Measurements from ENCODE around the gene RTL10. TPM values are rescaled to one million over a fixed set of nuclear protein-coding genes. Genes with fewer than 3 reads are reported as not detected.
"Not testable (repeated sequence)": the region's sequence is repeated elsewhere in the genome, so short reads cannot be mapped to it uniquely, and the experiment has no call there.

The RTL10 gene
- total RNA-seq, 1 donor from 2014 or later = 8.4 TPM

GRCh38 chr22:19889951-19890350 lies 35.3 kb upstream of the RTL10 start:
- no peak for DNase-seq (ENCODE audit: low spot score)

DNA sequence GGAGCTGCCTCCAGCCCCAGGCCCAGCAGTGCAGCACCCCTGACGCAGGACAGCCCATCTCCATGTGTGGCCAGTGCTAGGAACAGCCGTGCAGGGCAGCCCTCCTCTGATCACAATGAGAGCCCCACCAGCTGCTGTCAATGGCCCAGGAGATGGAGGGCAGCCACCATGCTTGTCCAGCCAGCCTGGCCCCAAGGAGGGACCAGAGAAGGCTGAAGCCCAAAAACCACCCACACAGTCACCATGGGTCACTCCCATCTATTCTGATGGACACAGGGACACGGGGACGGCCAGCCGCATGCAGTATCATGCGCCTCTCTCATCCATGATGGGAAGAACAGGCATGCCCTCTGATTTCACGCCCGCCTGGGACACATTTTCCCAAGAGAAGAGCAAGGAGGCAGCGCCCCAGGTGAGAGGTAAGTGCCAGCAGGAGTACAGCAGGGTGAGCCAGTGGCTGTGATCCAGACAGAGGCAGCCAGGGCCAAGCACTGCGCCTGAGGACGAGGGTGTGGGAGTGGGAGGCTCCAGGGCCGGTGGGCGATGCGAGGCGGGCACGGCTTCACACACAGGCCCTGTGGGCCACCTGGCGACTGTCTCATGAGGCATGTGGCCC lies 33.6 kb upstream of the RTL10 start:
- no peak for DNase-seq (ENCODE audit: low spot score)

DNA sequence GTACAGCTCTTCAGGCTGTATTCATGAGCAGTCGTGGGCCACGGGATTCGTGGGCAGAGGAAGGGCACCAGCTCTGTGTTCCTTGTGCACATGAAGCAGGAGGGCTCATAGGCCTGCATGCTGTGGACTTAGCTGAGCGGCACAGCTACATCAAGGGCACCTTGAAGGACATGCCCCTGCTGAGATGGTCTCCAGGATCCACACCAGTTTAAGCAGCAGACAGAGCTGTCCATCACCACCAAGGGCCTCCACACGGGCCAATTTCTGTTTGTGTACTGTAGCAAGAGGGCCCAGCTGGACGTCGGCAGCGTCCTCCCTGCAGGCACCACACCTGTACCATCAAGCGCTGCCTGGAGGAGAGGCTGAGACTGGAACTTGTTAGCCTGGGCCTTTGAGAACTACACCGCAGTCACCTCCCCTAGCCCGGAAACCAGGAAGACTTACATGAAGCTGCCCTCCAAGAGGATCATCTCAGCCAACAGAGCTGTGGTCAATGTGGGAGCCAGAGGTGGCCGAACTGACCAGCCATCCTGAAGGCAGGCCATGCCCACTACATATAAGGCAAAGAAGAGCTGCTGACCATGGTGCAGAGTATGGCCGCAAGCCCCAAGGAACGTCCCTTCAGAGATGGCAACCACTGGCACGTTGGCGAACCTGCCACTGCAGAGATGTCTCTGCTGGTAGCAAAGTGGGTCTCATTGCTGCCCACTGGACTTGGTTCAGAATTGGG lies 32.7 kb upstream of the RTL10 start:
- no peak for DNase-seq (ENCODE audit: low spot score)

DNA sequence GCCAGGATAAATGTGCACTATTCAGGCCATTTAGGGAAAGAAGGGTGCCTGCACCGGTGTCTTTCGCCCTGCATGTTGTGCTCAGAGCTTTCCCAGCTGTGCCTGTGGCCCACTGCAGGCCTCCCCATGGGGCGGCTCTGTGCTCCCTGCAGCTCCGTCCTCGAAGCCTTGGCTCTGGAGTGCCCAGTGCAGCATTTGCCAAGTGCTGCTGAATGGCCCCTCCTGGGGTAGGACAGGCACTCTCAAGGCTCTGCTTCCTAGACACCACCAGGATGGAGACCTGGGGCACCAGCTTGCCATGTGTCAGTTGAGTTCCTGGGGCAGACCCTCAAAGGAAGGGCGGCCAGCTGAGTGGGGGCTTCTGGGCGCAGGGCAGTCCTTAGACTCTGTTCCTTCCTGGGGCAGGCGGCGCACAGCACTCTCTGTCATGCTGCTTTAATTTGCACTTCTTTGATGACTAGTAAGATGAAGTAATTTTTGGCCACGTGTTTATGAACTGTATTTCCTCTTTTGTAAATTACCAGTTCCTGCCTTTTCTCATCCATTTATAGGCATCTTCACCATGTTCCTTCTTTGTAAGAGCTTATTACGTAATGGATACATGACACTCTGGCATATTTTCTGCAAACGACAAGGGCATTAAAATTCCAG lies 32.1 kb upstream of the RTL10 start:
- no peak for DNase-seq (ENCODE audit: low spot score)

DNA sequence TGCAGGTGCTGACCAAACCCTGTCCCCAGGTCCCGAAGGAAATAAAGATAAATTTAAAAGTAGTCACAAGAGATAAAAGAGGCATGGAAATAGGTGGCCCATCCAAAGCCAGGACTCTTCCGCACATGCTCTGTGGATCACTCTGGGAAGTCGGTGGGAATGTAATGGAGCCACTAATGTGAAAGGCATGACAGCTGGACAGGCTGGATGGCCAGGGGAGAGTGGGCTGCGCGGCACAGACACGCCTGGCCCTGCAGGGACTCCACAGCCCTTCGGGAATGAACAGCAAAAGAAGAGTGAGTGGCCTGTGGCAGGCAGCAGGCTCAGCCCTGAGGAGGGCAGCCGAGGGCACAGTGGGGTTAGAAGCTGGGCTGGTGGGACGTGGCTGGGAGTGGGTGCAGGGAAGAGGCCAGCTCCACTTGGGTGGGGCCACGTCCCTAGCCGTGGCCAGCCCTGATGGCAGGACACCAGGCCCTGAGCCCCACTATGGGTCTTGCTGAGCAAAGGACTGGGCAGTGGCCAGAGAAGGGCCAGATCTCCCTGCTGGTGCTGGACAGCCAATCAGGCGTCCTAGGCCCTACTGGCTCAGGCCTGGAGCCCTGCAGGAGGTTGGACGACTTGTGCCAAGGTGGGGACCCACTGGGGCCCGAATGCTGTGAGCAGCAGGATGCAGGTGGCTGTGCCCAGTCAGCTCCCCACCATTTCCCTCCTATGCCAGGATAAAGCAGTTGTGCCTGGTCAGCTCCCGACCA lies 31.3 kb upstream of the RTL10 start:
- DNase-seq (ENCODE audit: low spot score) = no peak

- DNase-seq (ENCODE audit: low spot score) = no peak
Observed at GRCh38 chr22:19884954-19885751, 30.5 kb upstream of the RTL10 start.

DNA sequence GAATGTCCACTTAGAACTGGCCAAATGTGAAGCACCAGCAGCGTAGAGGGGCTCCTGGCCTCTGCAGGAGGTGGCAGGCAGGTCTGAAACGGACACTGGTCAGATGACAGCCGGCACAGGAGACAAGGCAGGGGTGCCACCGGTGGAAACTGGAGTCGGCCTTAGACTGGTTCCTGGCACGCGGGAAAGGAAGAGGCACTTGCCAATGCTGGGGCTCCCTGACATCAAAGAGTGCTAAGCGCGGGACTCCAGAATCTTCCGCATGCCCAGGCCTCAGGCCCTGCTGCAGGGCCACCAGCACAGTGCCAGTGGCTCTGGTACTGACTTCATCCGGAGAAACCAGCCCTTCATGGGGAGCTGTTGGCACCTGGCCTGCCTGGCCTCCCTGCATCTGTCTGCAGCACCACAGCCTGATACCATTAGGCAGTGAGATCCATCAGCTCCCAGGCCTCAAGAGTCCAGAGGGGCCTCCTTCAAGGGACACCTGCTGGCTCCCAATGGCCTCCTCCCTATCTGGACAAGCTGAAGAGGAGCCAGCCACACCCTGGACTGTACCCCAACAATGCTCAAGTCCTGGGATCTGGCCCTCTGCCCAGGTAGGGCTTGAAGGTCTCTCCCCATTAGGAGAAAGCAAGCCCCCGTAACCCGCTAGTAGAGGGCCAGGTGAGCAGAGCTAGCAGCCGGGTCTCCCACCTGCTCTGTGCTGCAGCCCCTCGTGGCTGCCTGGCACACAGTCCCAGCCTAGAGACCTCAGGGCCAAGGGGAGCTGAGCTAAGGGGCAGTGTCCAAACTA lies 29.7 kb upstream of the RTL10 start:
- DNase-seq (ENCODE audit: low spot score) = no peak

DNA sequence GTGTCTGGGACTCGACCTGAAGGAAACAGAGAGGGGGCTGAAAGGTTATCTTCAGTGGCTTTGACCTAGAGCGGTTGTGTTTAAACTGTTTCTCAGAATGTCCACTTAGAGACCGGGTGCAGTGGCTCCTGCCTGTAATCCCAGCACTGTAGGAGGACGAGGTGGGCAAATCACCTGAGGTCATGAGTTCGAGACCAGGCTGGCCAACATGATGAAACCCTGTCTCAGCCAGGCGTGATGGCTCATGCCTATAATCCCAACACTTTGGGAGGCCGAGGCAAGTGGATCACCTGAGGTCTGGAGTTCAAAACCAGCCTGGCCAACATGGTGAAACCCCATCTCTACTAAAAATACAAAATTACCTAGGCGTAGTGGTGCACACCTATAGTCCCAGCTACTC lies 28.8 kb upstream of the RTL10 start:
- not testable (repeated sequence) for DNase-seq (ENCODE audit: low spot score)

GRCh38 chr22:19882446-19883381 lies 28.0 kb upstream of the RTL10 start:
- peak; percentile 85 for DNase-seq (ENCODE audit: low spot score)

- DNase-seq (ENCODE audit: low spot score) = peak; percentile 85
Observed at GRCh38 chr22:19880786-19881569, 26.3 kb upstream of the RTL10 start.

DNA sequence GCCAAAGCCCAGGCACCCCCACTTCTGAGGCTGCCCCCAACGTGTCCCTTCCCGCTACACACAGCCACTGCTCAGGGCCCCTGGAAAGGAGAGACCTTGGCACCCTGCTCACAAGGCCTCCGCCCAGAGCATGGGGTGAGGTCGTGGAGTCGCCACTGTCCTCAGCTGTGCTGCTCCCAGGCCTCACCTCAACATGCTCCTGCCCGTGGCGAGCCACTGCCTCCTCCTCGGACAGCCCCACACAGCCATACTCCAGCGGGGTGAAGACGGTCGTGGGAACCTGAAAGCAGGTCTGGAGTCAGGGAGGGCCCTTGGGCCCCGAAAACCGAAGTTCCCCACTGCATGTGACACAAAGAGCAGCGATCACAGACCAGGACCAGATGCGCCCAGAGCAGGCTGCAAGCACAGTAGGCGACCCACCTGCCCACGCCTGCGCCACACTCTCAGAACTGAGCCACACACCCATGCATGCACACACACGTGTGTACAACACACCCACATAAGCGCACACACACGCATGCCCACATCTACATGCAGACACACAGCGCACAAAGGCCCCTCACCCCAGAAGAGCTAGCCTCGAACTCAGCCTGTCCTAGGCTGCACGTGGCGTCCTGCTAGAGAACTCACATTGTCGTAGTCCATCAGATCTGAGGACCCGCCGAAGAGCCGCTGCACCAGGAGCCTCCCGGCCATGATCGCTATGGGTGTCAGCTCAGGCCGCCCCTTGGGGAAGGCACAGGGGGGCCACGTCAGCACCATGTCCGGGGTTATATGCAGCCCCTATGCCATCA lies 25.5 kb upstream of the RTL10 start:
- DNase-seq (ENCODE audit: low spot score) = peak; percentile 84

DNA sequence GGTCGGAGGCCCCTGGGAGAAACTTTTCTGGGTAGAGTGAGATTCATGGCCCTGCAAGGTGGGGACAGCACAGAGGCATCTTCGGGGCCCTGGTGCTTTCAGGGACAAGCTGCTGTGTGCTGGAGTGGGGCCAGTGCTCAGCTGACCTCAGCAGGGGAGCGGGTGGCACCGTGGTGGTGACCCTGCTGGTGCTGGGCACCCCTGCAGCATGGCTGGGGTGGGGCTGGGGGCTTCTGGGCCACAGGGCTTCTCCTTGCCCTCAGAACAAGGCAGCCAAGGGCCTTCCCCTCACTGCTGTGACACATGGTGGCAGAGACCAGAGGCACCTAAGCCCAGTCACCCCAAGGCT lies 24.9 kb upstream of the RTL10 start:
- DNase-seq (ENCODE audit: low spot score) = no peak

DNA sequence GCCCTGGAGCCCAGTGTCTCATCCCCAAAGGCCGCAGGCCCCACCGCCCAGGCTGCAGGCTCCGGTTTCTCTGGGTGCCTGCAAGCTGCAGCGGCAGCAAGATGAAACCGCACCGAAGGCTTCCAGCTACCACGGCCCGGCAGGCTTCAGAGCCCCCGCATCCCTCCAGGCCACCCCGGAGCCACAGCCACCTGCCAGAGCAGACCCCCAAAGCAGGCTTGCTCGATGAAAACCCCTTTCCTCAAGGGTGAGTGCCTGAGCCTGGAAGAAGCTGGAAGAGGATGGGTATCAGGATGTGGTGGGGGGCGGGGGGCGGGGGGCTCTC lies 24.5 kb upstream of the RTL10 start:
- peak; percentile 72 for DNase-seq (ENCODE audit: low spot score)

GRCh38 chr22:19878461-19879245 lies 24.0 kb upstream of the RTL10 start:
- DNase-seq (ENCODE audit: low spot score) = peak; percentile 87

DNA sequence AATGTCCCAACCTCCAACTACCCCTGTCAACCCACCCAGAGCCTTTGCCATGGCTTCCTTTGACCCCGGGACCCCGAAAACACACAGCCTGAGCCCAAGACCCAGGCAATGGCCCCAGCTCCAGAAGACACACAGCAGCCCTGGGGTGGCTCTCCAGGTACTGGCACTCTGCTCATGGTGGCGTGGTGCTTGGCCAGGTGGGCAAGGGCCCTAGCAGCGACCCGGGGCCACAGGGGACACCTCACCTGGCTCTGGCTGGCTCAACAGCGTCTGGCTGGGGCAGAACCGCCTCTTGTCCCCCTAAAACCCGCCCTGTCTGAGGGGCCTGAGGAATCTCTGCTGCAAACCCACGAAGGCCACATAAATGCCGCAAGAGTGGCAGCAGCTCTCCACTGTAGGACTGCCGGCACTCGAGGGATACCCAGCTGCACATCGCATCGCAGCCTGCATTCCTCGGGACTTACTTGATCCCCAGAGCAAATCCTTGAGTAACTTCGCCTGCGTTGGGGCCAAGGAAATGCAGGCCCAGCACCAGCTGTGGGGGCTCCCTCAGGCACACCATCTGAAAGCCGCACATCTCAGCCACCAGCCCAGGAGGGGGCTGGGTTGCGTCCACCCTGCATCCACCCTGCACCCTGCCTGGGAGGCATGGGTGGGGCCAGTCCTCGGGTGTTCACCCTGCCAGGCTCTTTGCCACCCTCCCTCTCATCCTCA lies 23.1 kb upstream of the RTL10 start:
- DNase-seq (ENCODE audit: low spot score) = peak; percentile 85

GRCh38 chr22:19876941-19877625 lies 22.4 kb upstream of the RTL10 start:
- DNase-seq (ENCODE audit: low spot score) = no peak

Measured in mesenteric fat pad (tissue), 1 donor.